Thoracic aorta (tissue), 2 donors: ENCODE data around the gene SPTA1. TPM values are rescaled to one million over a fixed set of nuclear protein-coding genes. Genes with fewer than 3 reads are reported as not detected.

Source experiments
- ATAC-seq: fragments of 150-250 bp; one replicate; pipeline ENCODE4 v1.8.0; 2017; ENCODE audit warnings: low read depth; ENCODE audit not compliant: insufficient number of reproducible peaks, low FRiP score
- DNase-seq: peaks from one replicate; pipeline ENCODE4 v3.0.0-alpha.2; 2020; ENCODE audit warnings: low spot score
- H3K27ac ChIP-seq, 2 donors: fragments of 200-600 bp; sonication (generic); 1 replicate in 1 of 2; 2 replicates in 1 of 2; pipeline ENCODE4 v1.5.1; 2016; ENCODE audit warnings: mild to moderate bottlenecking in 2 of 2, moderate library complexity in 2 of 2
- H3K27me3 ChIP-seq: fragments of 200-600 bp; sonication (generic); replicated peaks from 2 replicates; pipeline ENCODE4 v1.6.0; 2016; ENCODE audit warnings: mild to moderate bottlenecking; ENCODE audit not compliant: insufficient read depth
- H3K36me3 ChIP-seq: fragments of 200-600 bp; sonication (generic); one replicate; pipeline ENCODE4 v1.5.1; 2016
- H3K4me1 ChIP-seq, 2 donors: fragments of 200-600 bp; sonication (generic); 1 replicate in 1 of 2; 2 replicates in 1 of 2; pipeline versions ENCODE4 v1.5.1 to v1.6.0; 2016; ENCODE audit warnings: low read depth in 2 of 2, mild to moderate bottlenecking in 1 of 2; ENCODE audit not compliant: control insufficient read depth in 1 of 2
- H3K4me3 ChIP-seq: fragments of 200-600 bp; sonication (generic); 2 replicates; pipeline ENCODE4 v1.5.1; 2016; ENCODE audit warnings: mild to moderate bottlenecking
- H3K9me3 ChIP-seq: fragments of 200-600 bp; sonication (generic); 2 replicates; pipeline ENCODE4 v1.5.1; 2016
- total RNA-seq, 2 donors: library from RNA; depleted of rRNA; stranded (reverse); fragments of >200 nt; gene quantifications; one replicate each; pipeline versions ENCODE4 v1.1.0 to v1.2.3, GENCODE V29; 2016
- TF ChIP-seq, protein P1 (sequence below): fragments of 200-600 bp; sonication (generic); IDR thresholded peaks from one replicate; pipeline ENCODE4 v1.5.1; 2019; ENCODE audit warnings: antibody characterized with exemption

Gene SPTA1
- total RNA-seq, 2 donors from 2014 or later = not detected

DNA sequence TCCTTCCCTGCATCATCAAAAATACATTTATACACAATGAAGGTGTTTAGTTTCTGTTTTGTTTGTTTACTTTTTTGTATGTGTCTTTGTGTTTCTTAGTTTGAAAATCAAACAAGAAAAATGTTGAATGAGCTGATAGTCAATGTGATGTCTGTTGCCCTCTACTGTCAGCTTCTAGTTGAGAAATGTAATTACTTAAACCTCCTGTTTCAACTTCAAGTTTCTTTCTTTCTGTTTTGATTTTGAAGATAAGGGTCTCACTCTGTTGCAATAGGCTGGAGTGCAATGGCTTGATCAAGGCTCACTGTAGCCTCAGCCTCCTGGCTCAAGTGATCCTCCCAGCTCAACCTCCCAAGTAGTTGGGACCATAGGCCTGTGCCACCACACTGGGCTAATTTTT, 37.5 kb downstream of the SPTA1 start:
- Histone ChIP-seq H3K9me3 (no peaks in the 10 kb centered on the region), H3K27me3 (no peaks in the 10 kb centered on the region), H3K4me1 (no peaks in the 10 kb centered on the region), H3K27ac (no peak overlapping the region), H3K4me3 (no peak overlapping the region), H3K36me3 (no peaks in the 10 kb centered on the region)
- TF ChIP-seq, protein P1, sequence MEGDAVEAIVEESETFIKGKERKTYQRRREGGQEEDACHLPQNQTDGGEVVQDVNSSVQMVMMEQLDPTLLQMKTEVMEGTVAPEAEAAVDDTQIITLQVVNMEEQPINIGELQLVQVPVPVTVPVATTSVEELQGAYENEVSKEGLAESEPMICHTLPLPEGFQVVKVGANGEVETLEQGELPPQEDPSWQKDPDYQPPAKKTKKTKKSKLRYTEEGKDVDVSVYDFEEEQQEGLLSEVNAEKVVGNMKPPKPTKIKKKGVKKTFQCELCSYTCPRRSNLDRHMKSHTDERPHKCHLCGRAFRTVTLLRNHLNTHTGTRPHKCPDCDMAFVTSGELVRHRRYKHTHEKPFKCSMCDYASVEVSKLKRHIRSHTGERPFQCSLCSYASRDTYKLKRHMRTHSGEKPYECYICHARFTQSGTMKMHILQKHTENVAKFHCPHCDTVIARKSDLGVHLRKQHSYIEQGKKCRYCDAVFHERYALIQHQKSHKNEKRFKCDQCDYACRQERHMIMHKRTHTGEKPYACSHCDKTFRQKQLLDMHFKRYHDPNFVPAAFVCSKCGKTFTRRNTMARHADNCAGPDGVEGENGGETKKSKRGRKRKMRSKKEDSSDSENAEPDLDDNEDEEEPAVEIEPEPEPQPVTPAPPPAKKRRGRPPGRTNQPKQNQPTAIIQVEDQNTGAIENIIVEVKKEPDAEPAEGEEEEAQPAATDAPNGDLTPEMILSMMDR = no peak
- no peak for DNase-seq
- no peak for ATAC-seq

- Histone ChIP-seq H3K27ac (no peak overlapping the region), H3K9me3 (no peaks in the 10 kb centered on the region), H3K4me3 (no peak overlapping the region), H3K36me3 (no peaks in the 10 kb centered on the region), H3K27me3 (no peaks in the 10 kb centered on the region), H3K4me1 (no peaks in the 10 kb centered on the region)
- no peak for DNase-seq
- TF ChIP-seq, protein P1 = no peak
- ATAC-seq = no peak
These were observed 40.0 kb downstream of the SPTA1 start for GRCh38 chr1:158646465-158646864.

GRCh38 chr1:158644449-158644848, 42.1 kb downstream of the SPTA1 start:
- no peak overlapping the region for H3K27ac ChIP-seq
- ATAC-seq = no peak
- TF ChIP-seq, protein P1 = no peak
- no peaks in the 10 kb centered on the region for H3K4me1 ChIP-seq
- H3K4me3 ChIP-seq = no peak overlapping the region
- no peaks in the 10 kb centered on the region for H3K27me3 ChIP-seq
- H3K9me3 ChIP-seq = no peaks in the 10 kb centered on the region
- no peaks in the 10 kb centered on the region for H3K36me3 ChIP-seq
- no peak for DNase-seq

DNA sequence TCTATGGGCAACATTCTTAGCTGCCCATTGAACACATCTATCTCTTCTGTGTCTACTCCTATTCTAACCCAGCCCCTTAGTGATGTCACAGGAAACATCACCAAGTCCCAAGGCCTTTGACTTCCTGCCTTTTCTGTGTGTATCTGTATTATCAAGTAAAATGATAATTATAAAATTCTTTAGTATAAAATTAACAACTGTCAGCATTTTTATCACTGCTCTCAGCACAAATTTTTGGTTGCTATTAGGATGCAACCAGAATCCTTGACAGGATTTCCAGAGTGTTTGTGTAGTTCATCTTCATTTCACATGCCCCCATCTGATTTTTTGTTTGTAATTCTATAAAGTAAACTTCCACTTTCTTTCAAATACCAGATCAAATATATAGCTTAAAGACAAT, 47.6 kb downstream of the SPTA1 start:
- no peak overlapping the region for H3K4me3 ChIP-seq
- ATAC-seq (no peak), DNase-seq (no peak)
- no peaks in the 10 kb centered on the region for H3K9me3 ChIP-seq
- no peak overlapping the region for H3K27ac ChIP-seq
- H3K4me1 ChIP-seq = no peaks in the 10 kb centered on the region
- no peaks in the 10 kb centered on the region for H3K27me3 ChIP-seq
- no peaks in the 10 kb centered on the region for H3K36me3 ChIP-seq
- TF ChIP-seq, protein P1 = no peak

- Histone ChIP-seq H3K4me3 (no peak overlapping the region), H3K27ac (no peak overlapping the region), H3K9me3 (no peaks in the 10 kb centered on the region), H3K27me3 (no peaks in the 10 kb centered on the region), H3K36me3 (no peaks in the 10 kb centered on the region), H3K4me1 (no peaks in the 10 kb centered on the region)
- TF ChIP-seq, protein P1 = no peak
- ATAC-seq = no peak
- no peak for DNase-seq
These were observed 48.4 kb downstream of the SPTA1 start for GRCh38 chr1:158638146-158638545.
